ENCODE measurements around the gene GULP1.

GULP1 gene

GRCh38 chr2:188471166-188471565, 179.5 kb downstream of the GULP1 start:
- DNase-seq (ENCODE audit: low spot score) = no peak

GRCh38 chr2:188473306-188473705, 181.6 kb downstream of the GULP1 start:
- DNase-seq (ENCODE audit: low spot score) = no peak

GRCh38 chr2:188474316-188474715, 182.6 kb downstream of the GULP1 start:
- DNase-seq (ENCODE audit: low spot score) = no peak

- DNase-seq (ENCODE audit: low spot score) = no peak
Observed at GRCh38 chr2:188475945-188476344, 184.3 kb downstream of the GULP1 start.

- no peak for DNase-seq (ENCODE audit: low spot score)
Observed at GRCh38 chr2:188477564-188478103, 186.0 kb downstream of the GULP1 start.

GRCh38 chr2:188478724-188479123, 187.1 kb downstream of the GULP1 start:
- DNase-seq (ENCODE audit: low spot score) = no peak

GRCh38 chr2:188481474-188481873, 189.8 kb downstream of the GULP1 start:
- no peak for DNase-seq (ENCODE audit: low spot score)

GRCh38 chr2:188485496-188485895, 193.8 kb downstream of the GULP1 start:
- DNase-seq (ENCODE audit: low spot score) = no peak

- DNase-seq (ENCODE audit: low spot score) = no peak
Observed at GRCh38 chr2:188492751-188493150, 201.1 kb downstream of the GULP1 start.

- no peak for DNase-seq (ENCODE audit: low spot score)
Observed at GRCh38 chr2:188494906-188495305, 203.2 kb downstream of the GULP1 start.

- no peak for DNase-seq (ENCODE audit: low spot score)
Observed at GRCh38 chr2:188495969-188496431, 204.3 kb downstream of the GULP1 start.

- DNase-seq (ENCODE audit: low spot score) = no peak
Observed at GRCh38 chr2:188497726-188498125, 206.1 kb downstream of the GULP1 start.

- DNase-seq (ENCODE audit: low spot score) = no peak
Observed at GRCh38 chr2:188503975-188504374, 212.3 kb downstream of the GULP1 start.

- DNase-seq (ENCODE audit: low spot score) = no peak
Observed at GRCh38 chr2:188506843-188507242, 215.2 kb downstream of the GULP1 start.

GRCh38 chr2:188511346-188511745, 219.7 kb downstream of the GULP1 start:
- no peak for DNase-seq (ENCODE audit: low spot score)

GRCh38 chr2:188512456-188512855, 220.8 kb downstream of the GULP1 start:
- DNase-seq (ENCODE audit: low spot score) = no peak

GRCh38 chr2:188515918-188516317, 224.2 kb downstream of the GULP1 start:
- DNase-seq (ENCODE audit: low spot score) = no peak

- DNase-seq (ENCODE audit: low spot score) = peak; percentile 29
Observed at GRCh38 chr2:188517549-188518215, 226.0 kb downstream of the GULP1 start.

- no peak for DNase-seq (ENCODE audit: low spot score)
Observed at GRCh38 chr2:188518381-188518780, 226.7 kb downstream of the GULP1 start.

- no peak for DNase-seq (ENCODE audit: low spot score)
Observed at GRCh38 chr2:188519136-188519535, 227.5 kb downstream of the GULP1 start.

GRCh38 chr2:188522517-188522916, 230.8 kb downstream of the GULP1 start:
- no peak for DNase-seq (ENCODE audit: low spot score)

- DNase-seq (ENCODE audit: low spot score) = no peak
Observed at GRCh38 chr2:188523919-188524318, 232.2 kb downstream of the GULP1 start.

GRCh38 chr2:188524519-188525113, 232.9 kb downstream of the GULP1 start:
- peak; percentile 40 for DNase-seq (ENCODE audit: low spot score)

- DNase-seq (ENCODE audit: low spot score) = no peak
Observed at GRCh38 chr2:188526701-188527100, 235.0 kb downstream of the GULP1 start.

All from D341Med (cell line).